NCI-H748 (cell line): ENCODE measurements around the gene OVCA2.

Experiments used
- DNase-seq: peaks from one replicate; lab custom pipeline; 2025; ENCODE audit not compliant: unreplicated experiment; lab: John Stamatoyannopoulos, UW

Gene OVCA2

DNA sequence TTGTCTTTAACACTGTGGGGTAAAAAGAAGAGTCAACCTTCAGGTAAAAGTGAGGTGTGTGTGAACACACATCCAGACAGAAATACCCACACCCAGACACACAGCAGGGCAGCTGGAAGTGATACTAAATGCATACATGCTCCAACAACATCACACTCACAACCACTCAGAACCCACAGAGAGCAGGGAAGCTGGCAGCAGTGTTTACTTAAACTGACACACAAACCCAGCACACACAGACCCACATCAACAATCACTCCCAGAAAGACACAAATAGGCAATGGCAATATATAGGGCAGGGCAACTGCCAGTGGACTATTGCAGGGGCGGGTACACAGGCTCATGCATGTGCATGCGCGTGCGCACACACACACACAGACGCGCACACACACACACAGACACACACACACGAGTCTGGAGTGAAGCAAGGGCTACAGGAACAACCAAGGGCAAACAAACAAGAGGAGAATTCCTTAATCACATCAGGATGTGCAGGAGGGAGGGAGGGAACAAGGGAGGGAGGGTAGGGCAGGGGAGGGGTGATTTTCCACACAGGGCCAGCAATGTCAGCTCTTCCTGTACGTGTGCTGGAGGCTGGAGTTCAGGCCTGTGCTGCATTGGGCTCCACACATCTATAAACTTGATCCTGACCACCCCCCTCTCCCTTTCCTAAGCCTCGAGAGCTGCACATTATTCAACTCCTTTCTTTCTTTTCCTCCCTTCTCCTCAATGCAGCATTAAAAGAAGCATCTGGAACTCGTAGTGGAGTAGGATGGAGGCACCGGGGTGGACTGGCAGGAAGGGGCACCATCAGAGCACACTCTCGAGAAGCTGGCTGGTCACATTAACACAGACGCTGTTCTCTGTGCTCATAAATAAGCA is 43.2 kb downstream of the OVCA2 start:
- DNase-seq: peak; percentile 19

DNA sequence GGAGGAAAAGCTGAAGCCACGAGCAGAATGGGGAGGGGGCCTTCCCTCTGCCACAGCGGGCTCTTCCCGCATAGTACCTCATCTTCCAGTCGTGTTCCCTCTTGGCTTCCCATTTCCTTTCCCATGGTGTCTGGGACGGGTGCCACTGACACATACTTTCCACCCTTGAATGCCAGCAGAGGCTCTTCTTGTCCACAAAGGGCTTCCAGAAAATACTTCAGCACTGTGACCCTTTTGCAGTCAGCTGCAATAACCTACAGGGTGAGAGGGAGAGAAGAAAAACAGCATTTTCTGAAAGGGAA is 43.8 kb downstream of the OVCA2 start:
- no peak for DNase-seq

DNA sequence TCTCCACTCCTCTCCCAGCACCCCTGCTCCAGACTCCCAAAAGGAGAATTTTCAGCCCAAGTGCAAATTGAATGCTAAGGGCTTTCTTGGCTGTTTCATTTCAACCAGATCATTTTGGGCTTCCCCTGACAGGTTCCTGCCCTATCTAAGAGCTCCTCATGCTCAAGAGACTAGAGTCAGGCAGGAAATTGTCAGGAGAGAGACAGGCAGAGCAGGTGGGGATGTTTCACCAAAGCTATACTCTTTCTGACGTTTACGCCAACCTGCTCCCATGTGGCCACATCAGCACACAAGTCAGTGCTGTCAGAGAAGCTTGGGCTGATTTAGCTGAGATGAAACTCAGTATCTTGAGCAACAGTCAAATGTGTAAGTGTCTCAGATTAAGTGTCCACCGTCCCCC is 44.5 kb downstream of the OVCA2 start:
- no peak for DNase-seq

DNA sequence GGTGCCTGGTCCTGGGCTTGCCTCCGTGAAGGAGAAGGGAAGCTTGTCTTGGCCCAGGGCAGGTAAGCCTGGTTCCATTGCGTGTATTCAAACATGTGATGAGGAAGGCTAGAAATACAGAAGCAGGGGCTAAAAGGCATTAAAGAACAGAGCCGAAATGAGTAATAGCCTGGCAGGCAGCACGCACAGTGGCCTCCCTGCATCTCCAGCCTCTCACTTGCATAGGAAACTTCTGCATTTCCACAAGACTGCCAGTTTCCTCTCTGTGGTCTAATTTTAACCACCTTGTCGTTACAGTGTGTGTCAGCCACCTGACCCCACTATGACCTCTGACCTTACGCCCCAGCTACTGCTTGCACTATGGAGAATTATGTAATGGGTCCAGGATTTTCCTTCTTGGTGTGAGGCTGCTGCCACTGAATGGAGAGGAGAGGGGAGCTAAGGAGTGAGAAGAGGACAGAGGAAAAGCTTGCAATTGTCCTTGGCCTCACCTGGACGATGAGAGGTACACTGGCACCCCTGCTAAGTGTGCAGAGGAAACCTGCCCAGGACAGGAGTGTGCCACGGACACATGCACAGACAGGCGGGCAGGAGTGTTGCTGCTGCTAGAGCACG is 45.9 kb downstream of the OVCA2 start:
- DNase-seq: no peak

DNA sequence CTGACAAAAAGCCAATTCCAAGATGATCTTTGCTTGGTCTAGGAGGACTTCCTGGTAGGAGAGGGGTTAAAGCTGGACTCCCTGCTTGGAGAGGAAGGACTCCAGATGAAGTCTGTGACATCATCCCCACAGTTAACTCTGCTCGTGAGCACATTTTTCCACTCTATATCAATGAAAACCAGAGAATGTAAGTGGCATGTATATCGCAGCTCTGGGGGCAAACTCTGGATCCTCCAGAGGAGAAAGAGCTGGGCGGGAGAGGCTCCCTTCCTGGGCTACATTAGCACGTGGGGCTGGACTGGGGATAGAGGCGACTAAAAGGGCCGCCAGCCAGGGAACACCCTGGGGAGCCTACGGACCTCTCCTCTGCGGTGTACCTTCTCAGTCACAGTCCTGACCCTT is 47.2 kb downstream of the OVCA2 start:
- no peak for DNase-seq

DNA sequence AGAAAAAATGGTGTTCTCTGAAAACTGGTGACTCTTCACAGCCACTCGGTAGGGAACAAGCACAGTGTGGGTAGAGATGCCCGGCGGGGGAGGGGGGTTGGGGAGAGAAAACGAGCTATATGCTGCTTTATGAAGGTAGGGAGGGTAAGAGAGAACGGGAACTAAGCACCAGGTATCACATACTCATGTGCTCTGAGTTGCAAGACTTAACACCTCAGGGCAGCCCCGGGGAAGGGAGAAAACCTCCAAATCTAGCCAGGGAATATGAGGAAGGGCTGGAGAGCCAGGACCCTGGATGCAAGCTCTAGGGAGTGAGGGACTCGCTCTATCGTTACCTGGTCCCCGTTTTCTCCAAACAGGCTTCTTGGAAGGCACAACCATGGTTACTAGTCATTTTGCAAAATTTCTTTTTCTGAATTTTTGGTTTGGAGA is 48.4 kb downstream of the OVCA2 start:
- no peak for DNase-seq

DNA sequence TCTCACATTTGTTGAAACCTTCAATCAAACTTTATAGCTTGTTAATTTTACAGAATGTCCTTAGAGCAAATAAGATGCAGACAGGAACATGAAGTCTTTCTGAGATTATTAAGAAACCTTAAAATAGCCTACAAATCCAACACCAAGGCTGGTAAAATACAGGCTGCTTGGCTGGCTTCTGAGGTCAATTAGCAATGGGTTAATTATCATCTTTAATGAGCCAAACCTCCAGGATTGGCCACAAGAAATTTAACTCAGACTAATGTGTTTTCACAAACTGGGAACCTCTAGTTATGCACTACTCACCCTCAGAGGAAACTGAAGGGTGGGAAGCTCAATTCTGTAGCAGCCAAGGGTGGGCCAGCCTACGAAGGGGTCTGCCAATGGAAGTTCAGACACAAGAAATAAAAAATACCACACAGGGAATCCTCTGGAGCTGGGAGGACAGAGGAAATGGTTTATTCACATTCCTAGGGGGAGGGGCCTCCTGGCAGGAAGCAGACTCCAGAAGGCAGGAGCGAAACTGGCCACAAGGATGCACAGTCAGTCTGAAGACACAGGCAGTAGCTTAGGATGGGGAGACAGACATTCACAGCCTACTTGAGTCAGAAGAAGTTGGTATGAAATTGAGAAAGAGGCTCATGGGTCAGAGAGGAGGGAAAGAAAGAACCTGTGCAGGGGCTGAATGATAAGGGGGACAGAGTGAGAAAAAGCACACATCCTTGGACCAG is 49.1 kb downstream of the OVCA2 start:
- DNase-seq: no peak

DNA sequence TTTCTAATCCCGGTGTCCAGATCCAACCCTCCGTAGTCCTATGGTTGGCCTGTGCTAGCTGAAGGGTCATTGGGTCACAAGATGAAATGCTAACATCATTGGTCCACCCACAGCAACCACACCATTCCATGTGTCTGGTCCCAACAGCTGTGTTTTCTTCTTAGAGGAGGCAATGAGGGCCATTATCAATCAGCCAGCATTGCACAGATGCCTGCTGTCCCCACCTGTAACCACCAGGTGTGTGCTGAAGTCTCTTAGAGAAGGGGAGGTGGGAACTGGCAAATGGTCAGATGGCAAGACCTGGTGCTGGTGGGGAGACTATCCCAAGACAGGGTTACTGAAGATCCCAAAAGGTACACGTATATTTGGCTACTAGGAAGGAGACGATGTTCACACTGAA is 50.4 kb downstream of the OVCA2 start:
- DNase-seq: no peak
